H1 (cell line): ENCODE data around the gene EVX2. TPM values are rescaled to one million over a fixed set of nuclear protein-coding genes. Genes with fewer than 3 reads are reported as not detected.
A peak's percentile ranks its signal among the peaks of the same experiment; 100 is the strongest.

Experiments
- ATF2 ChIP-seq: IDR thresholded peaks from 2 replicates; pipeline ENCODE4 v1.6.1; 2012; ENCODE audit warnings: low read length, inconsistent platforms
- ATF3 ChIP-seq: IDR thresholded peaks from 2 replicates; pipeline ENCODE4 v1.6.1; 2011; ENCODE audit warnings: low read depth, mild to moderate bottlenecking, low read length; ENCODE audit not compliant: insufficient read depth
- BACH1 ChIP-seq: IDR thresholded peaks from 2 replicates; pipeline ENCODE4 v1.6.1; 2012; ENCODE audit warnings: low read length, improper control_type of control experiment
- CBX8 ChIP-seq: fragments of 300-800, 300-1000 bp; sonication (generic); IDR thresholded peaks from 2 replicates; pipeline ENCODE4 v1.7.1; 2016; ENCODE audit warnings: low read depth, low read length, borderline replicate concordance
- CEBPB ChIP-seq: IDR thresholded peaks from 2 replicates; pipeline ENCODE4 v1.6.1; 2012; ENCODE audit warnings: low read depth, low read length
- CHD1 ChIP-seq: IDR thresholded peaks from 2 replicates; pipeline ENCODE4 v1.6.1; 2012; ENCODE audit warnings: low read depth, low read length, improper control_type of control experiment
- EZH2 ChIP-seq: fragments of 200-600 bp; sonication (generic); IDR thresholded peaks from 2 replicates; pipeline ENCODE4 v1.7.1; 2012; ENCODE audit warnings: low read depth, mild to moderate bottlenecking, moderate library complexity, low read length, inconsistent platforms; ENCODE audit not compliant: severe bottlenecking
- PHF8 ChIP-seq: fragments of 200-600 bp; sonication (generic); conservative IDR thresholded peaks from 2 replicates; pipeline ENCODE4 v1.7.1; 2012; ENCODE audit warnings: low read depth, mild to moderate bottlenecking, inconsistent platforms, low read length, moderate library complexity
- POU5F1 ChIP-seq: IDR thresholded peaks from 2 replicates; pipeline ENCODE4 v1.6.1; 2011; ENCODE audit warnings: low read depth, mild to moderate bottlenecking, low read length, moderate library complexity
- RBBP5 ChIP-seq: IDR thresholded peaks from 2 replicates; pipeline ENCODE4 v1.7.1; 2012; ENCODE audit warnings: low read depth, mild to moderate bottlenecking, inconsistent platforms, low read length, moderate library complexity, borderline replicate concordance
- RFX5 ChIP-seq: IDR thresholded peaks from 2 replicates; pipeline ENCODE4 v1.6.1; 2011; ENCODE audit warnings: low read depth, low read length, improper control_type of control experiment, borderline replicate concordance
- RNF2 ChIP-seq: fragments of 200-900, 300-1000 bp; sonication (generic); IDR thresholded peaks from 2 replicates; pipeline ENCODE4 v1.7.1; 2016; ENCODE audit warnings: borderline replicate concordance, low read depth, mild to moderate bottlenecking, antibody characterized with exemption, low read length; ENCODE audit not compliant: poor library complexity, severe bottlenecking; ENCODE audit errors: missing control alignments
- SIRT6 ChIP-seq: IDR thresholded peaks from one replicate; pipeline ENCODE4 v1.7.1; 2012; ENCODE audit warnings: low read length, inconsistent platforms
- SP4 ChIP-seq: IDR thresholded peaks from 2 replicates; pipeline ENCODE4 v1.6.1; 2012; ENCODE audit warnings: low read length, inconsistent platforms
- SUZ12 ChIP-seq: fragments of 200-600 bp; sonication (generic); IDR thresholded peaks from 2 replicates; pipeline ENCODE4 v1.6.1; 2012; ENCODE audit warnings: mild to moderate bottlenecking, inconsistent platforms, low read length, moderate library complexity, mixed read lengths
- TBP ChIP-seq: IDR thresholded peaks from 2 replicates; pipeline ENCODE4 v1.6.1; 2011; ENCODE audit warnings: low read depth, low read length, improper control_type of control experiment
- USF2 ChIP-seq: IDR thresholded peaks from 2 replicates; pipeline ENCODE4 v1.6.1; 2011; ENCODE audit warnings: low read length, improper control_type of control experiment
- YY1 ChIP-seq: IDR thresholded peaks from 2 replicates; pipeline ENCODE4 v1.6.1; 2011; ENCODE audit warnings: low read depth, mild to moderate bottlenecking, low read length
- ZNF274 ChIP-seq: IDR thresholded peaks from 2 replicates; pipeline ENCODE4 v1.7.0; 2012; ENCODE audit warnings: low read length, borderline replicate concordance; ENCODE audit errors: extremely low read depth
- polyA plus RNA-seq, 7 experiments: library from polyadenylated mRNA; depleted of rRNA in 3 of 7; stranded (reverse) in 5 of 7; unstranded in 2 of 7; fragments of >200 nt in 5 of 7; fragments of 200-250 nt in 2 of 7; gene quantifications; 1 replicate in 5 of 7; 2 replicates in 1 of 7; 4 replicates in 1 of 7; pipeline versions ENCODE4 v1.2.1 to v1.2.3, GENCODE V29; 2011 to 2013; ENCODE audit warnings: missing spikeins in 2 of 7, mixed read lengths in 2 of 7
- total RNA-seq: library from RNA; stranded (reverse); fragmentation: NEBNext Ultra II Directional; extraction: Animal tissue kit (Norgen Biotek cat#: 25700); gene quantifications from 2 replicates; pipeline ENCODE4 v1.2.1, GENCODE V29; 2021

The EVX2 gene
- total and polyA plus RNA-seq, 2 of the 8 experiments (the other 6 are each of a cell fraction or from before 2014, with no cell fraction given): not detected

GRCh38 chr2:176122683-176123410 is 39.1 kb upstream of the EVX2 start, which contains the start of gene HOXD9 (continued):
- TF ChIP-seq ATF3 (no peak; the same call in 1 of the 2 replicates), ZNF274 (no peak), RBBP5 (no peak), CBX8 (no peak), POU5F1 (no peak), SUZ12 (peak; percentile 70), SP4 (no peak), YY1 (no peak), RNF2 (no peak), SIRT6 (no peak), BACH1 (no peak), ATF2 (no peak), CEBPB (no peak), CHD1 (no peak), PHF8 (no peak), EZH2 (peak; percentile 91), TBP (no peak; the same call in 1 of the 2 replicates), USF2 (peak; percentile 65), RFX5 (no peak)
